ENCODE results near the gene LAIR1.

Gene LAIR1

GRCh38 chr19:54317108-54317964 lies 47.4 kb downstream of the LAIR1 start:
- DNase-seq (ENCODE audit: low read depth): no peak

- no peak for DNase-seq (ENCODE audit: low read depth)
These were observed 48.0 kb downstream of the LAIR1 start for GRCh38 chr19:54316746-54317107.

DNA sequence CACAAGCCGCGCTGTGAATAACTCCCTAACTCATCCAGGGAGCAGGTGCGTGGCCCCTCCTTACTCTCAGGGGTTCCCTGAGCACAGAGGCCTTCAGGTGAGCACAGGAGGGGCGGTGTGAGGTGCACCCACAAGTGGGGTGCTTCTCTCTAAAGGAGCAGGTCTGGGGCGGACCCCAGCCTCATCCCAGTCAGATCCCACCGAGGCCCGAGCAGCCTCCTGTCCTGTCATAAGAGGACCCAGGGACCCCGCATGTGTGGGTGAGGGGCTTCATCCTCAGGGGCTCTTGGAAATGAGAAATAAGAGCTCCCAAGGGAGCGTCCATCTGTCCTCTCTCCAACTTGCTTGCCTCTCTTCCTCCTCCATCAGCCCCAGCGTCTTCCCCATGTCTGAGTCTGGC lies 48.8 kb downstream of the LAIR1 start:
- DNase-seq (ENCODE audit: low read depth): no peak

GRCh38 chr19:54312436-54313377 lies 52.0 kb downstream of the LAIR1 start, which contains the start of gene LILRA5:
LILRA5 (minus strand) TSS chr19:54313166; CDS start chr19:54313019, 147 bp downstream.
- no peak for DNase-seq (ENCODE audit: low read depth)

DNA sequence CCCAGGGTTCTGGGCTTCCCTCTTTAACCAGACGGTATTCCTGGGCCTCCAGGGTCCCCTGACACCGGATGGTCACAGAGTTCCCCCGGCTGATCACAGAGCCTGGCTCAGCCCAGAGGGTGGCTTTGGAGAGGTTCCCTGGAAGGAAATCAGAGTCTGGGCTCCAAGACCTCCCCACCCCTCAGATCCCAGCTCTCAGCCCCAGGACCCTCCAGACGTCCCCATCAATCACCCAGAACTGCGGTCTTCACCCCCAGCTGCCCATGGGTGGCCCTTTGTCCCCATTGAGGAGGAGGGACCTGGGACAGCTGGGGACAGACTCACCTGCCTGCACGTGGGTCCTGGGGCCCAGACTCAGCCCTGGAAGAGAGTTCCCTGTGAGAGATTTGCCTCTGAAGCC lies 52.7 kb downstream of the LAIR1 start:
- no peak for DNase-seq (ENCODE audit: low read depth)

DNA sequence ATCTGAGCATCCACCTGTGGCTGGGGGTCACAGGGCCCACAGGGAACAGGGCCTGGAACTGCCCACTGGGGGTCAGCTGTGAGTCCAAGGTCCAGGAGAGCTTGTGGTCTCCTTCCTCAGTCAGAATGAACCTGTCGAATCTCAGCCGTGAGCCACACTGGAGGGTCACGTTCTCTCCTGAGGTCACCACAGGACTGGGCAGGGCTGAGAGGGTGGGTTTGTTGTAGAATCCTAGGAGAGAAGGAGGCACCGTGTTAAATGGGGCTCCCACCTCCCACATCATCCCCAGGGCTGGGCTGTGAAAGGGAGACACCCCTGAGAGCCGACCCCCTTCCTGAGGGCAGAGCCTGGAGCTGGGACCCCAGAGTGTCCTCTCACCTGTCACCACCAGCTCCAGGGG lies 53.2 kb downstream of the LAIR1 start:
- DNase-seq (ENCODE audit: low read depth): no peak

DNA sequence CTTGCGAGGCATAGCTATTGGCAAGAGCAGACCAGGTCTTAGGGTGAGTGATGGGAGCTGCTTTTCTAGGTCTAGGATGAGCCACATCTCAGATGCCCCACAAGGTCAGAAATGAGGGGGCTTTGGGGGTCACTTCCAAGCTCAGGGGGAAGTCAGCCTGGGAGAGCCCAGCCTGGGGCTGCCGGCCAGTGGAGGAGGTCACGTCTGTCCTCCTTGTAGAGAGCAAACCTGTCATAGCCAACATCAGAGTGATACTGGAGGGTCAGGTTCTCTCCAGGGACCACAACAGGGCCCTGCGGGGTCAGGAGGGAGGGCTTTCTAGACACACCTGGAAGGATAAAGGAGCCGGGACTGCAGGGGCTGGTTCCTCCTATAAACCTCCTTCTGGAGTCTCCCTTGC lies 54.2 kb downstream of the LAIR1 start:
- DNase-seq (ENCODE audit: low read depth): no peak

DNA sequence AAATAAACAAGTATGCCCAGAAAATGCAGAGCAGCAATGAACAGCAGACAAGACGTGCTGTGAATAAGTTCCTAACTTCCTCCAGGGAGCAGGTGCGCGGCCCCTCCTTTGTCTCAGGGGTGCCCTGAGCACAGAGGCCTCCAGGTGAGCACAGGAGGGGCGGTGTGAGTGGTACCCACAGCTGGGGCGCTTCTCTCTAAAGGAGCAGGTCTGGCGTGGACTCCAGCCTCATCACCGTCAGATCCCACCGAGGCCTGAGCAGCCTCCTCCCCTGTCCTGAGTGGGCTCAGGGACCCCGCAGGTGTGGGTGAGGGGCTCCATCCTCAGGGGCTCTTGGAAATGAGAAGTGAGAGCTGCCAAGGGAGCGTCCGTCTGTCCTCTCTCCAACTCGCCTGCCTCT lies 54.9 kb downstream of the LAIR1 start:
- DNase-seq (ENCODE audit: low read depth): no peak

DNA sequence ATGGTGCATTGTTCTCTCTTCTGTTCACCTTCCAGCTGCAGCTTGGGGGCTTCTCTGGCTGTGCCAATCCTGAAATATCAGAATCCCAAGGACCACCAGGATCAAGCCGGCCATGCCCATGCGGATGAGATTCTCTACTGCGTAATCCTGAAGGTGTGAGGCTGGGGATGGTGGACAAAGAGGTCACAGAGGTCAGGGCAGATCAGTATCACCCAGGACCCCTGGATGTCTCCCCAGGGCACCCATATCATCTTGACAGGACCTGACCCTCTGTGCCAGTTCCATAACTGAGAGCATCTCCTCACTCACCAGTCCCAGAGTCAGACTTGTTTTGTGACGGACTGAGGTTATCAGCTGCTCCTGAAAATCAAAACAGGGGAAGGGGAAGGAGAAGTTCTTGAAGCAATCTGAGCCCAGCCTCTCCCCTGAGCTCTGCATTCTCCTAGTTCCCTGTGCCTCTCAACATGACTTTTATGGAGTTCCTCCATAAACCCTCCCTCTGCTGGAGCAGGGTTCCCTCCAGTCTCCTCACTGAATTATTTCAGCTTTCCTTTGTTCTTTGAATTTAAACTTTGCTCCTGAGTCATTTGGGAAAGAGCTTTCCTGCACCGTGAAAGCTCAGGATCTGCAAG lies 57.2 kb downstream of the LAIR1 start:
- no peak for DNase-seq (ENCODE audit: low read depth)

GRCh38 chr19:54305141-54305540 lies 59.6 kb downstream of the LAIR1 start:
- DNase-seq (ENCODE audit: low read depth): no peak

- DNase-seq (ENCODE audit: low read depth): no peak
These were observed 62.5 kb downstream of the LAIR1 start for GRCh38 chr19:54302257-54302656.
